ENCODE measurements around the gene CPSF7.

DNA sequence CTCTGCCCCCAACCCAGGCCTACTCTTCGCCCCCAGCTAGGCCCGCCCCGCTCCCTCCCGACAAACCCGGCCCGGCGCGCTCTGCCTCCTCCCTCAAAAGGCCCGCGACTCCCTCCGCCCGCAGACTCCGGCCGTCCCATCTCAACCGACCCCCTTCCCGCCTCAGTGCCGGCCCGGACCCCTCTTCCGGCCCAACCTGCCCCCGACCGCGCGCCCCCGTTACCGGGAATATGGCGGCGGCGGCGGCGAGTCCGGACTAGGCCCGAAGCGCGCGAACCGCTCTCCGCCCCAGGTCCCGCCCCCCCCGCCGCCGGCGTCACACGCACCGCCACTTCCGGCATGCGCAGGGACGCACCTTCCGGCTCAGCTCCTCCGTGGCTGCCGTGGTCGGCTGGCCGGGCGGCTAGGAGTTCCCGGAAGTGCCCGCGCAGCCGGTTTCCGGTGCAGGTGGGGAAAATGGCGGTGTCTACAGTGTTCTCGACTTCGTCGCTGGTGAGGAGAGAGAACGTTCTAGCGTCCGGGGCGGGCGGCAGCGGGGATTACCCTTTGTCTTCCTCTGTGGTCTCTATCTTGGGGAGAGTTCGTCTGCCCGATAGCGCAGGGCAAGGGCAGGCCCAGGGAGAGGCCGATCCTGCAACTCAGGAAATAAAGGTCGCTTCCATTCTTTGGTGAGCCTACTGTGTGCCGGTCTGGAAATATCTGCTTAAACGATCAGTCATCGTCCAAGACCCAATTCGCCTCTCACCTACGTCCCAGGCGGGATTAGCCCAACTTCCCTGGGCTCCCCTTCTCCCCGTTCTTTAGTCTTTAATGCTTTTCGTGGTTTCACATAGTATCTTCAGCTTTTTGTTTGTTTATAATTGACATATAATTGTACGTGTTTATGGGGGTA lies at the start of gene CPSF7, which contains the start of gene SDHAF2:
- TF ChIP-seq, protein P1, sequence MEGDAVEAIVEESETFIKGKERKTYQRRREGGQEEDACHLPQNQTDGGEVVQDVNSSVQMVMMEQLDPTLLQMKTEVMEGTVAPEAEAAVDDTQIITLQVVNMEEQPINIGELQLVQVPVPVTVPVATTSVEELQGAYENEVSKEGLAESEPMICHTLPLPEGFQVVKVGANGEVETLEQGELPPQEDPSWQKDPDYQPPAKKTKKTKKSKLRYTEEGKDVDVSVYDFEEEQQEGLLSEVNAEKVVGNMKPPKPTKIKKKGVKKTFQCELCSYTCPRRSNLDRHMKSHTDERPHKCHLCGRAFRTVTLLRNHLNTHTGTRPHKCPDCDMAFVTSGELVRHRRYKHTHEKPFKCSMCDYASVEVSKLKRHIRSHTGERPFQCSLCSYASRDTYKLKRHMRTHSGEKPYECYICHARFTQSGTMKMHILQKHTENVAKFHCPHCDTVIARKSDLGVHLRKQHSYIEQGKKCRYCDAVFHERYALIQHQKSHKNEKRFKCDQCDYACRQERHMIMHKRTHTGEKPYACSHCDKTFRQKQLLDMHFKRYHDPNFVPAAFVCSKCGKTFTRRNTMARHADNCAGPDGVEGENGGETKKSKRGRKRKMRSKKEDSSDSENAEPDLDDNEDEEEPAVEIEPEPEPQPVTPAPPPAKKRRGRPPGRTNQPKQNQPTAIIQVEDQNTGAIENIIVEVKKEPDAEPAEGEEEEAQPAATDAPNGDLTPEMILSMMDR (IDR thresholded peaks at IDR 0.05; ENCODE audit: low read length): no peak
- no peak for TF ChIP-seq EZH2 (optimal IDR thresholded peaks at IDR 0.05; ENCODE audit: low read depth, low read length)
- no peak for TF ChIP-seq EZH2phosphoT487 (IDR thresholded peaks at IDR 0.05; ENCODE audit: low read length)
